Endothelial cell of umbilical vein (primary cell): Measurements from ENCODE around the gene ICE1. TPM values are rescaled to one million over a fixed set of nuclear protein-coding genes. Genes with fewer than 3 reads are reported as not detected.

ENCODE experiments used
- BruUV-seq: library from RNA; stranded (reverse); fragments of 400-500 nt; replicated peaks from 2 replicates; lab custom pipeline; 2021; lab: Mats Ljungman, UMichigan
- CTCF ChIA-PET: fragments of 300-600, 350-600 bp; sonication (Branson Sonifier 250); formaldehyde crosslinking; loops from one replicate; lab custom pipeline; 2021; ENCODE audit warnings: antibody characterized with exemption, inconsistent platforms; lab: Charles Lee
- POLR2A ChIA-PET: fragments of 300-600, 350-600 bp; sonication (Branson Sonifier 250); formaldehyde crosslinking; loops from one replicate; lab custom pipeline; 2021; ENCODE audit warnings: antibody characterized with exemption, inconsistent platforms; lab: Charles Lee
- DNase-seq: peaks from one replicate; pipeline ENCODE4 v3.0.0-alpha.2; 2011; ENCODE audit warnings: low read depth, low spot score
- FAIRE-seq: peaks from 2 replicates; lab custom pipeline; 2011; peaks lifted over from hg19 to GRCh38; lab: Jason Lieb, UNC
- H2AFZ ChIP-seq: 2 replicates; pipeline ENCODE4 v1.6.0; 2012; ENCODE audit warnings: low read depth, low read length, control low read depth, inconsistent platforms
- H3K27ac ChIP-seq: 2 replicates; pipeline ENCODE4 v1.5.1; 2011; ENCODE audit warnings: low read depth, mild to moderate bottlenecking, control low read depth, low read length, moderate library complexity; ENCODE audit not compliant: insufficient read depth
- H3K27me3 ChIP-seq, 2 experiments: 2 replicates each; pipeline versions ENCODE4 v1.6.0 to v1.6.1; 2011; ENCODE audit warnings: low read length in 2 of 2, mixed read lengths in 1 of 2; ENCODE audit not compliant: control insufficient read depth in 2 of 2, insufficient read depth in 2 of 2
- H3K36me3 ChIP-seq, 2 experiments: 2 replicates in 1 of 2; 3 replicates in 1 of 2; pipeline ENCODE4 v1.5.1; 2011; ENCODE audit warnings: low read length in 2 of 2, mild to moderate bottlenecking in 1 of 2, moderate library complexity in 1 of 2; ENCODE audit not compliant: control insufficient read depth in 2 of 2, insufficient read depth in 2 of 2; ENCODE audit errors: extremely low read depth in 1 of 2
- H3K4me1 ChIP-seq: 3 replicates; pipeline ENCODE4 v1.5.1; 2011; ENCODE audit warnings: mild to moderate bottlenecking, low read length; ENCODE audit not compliant: control insufficient read depth, insufficient read depth; ENCODE audit errors: extremely low read depth
- H3K4me2 ChIP-seq: 2 replicates; pipeline ENCODE4 v1.6.1; 2011; ENCODE audit warnings: low read length, control low read depth, mixed read lengths; ENCODE audit not compliant: insufficient read depth
- H3K4me3 ChIP-seq, 3 experiments: fragments of 200-600 bp in 1 of 3; sonication (generic), shearing (Covaris generic) in 1 of 3; replicated peaks in 1 of 3; 2 replicates each; pipeline ENCODE4 v1.5.1; 2011 to 2016; ENCODE audit warnings: control low read depth in 3 of 3, low read length in 3 of 3, mild to moderate bottlenecking in 2 of 3, inconsistent platforms in 1 of 3, low read depth in 1 of 3, moderate library complexity in 1 of 3; ENCODE audit not compliant: insufficient read depth in 1 of 3
- H3K79me2 ChIP-seq: 2 replicates; pipeline ENCODE4 v1.6.0; 2012; ENCODE audit warnings: low read length, inconsistent platforms; ENCODE audit not compliant: control insufficient read depth, insufficient read depth
- H3K9ac ChIP-seq: replicated peaks from 2 replicates; pipeline ENCODE3; 2011; ENCODE audit warnings: low read length, control low read depth; ENCODE audit not compliant: insufficient read depth; ENCODE audit errors: extremely low read depth
- H3K9me1 ChIP-seq: replicated peaks from 3 replicates; pipeline ENCODE4 v1.6.0; 2011; ENCODE audit warnings: mild to moderate bottlenecking, low read length; ENCODE audit not compliant: control insufficient read depth, insufficient read depth; ENCODE audit errors: extremely low read depth
- H3K9me3 ChIP-seq: replicated peaks from 2 replicates; pipeline ENCODE4 v1.5.1; 2012; ENCODE audit warnings: low read length, inconsistent platforms; ENCODE audit not compliant: control insufficient read depth, insufficient read depth
- H4K20me1 ChIP-seq: replicated peaks from 2 replicates; pipeline ENCODE3; 2011; ENCODE audit warnings: mild to moderate bottlenecking, low read length; ENCODE audit not compliant: control insufficient read depth, insufficient read depth; ENCODE audit errors: extremely low read depth
- EZH2 ChIP-seq: IDR thresholded peaks from 2 replicates; pipeline ENCODE4 v1.6.1; 2012; ENCODE audit warnings: borderline replicate concordance, low read depth, mild to moderate bottlenecking, moderate library complexity, low read length, inconsistent platforms; ENCODE audit not compliant: severe bottlenecking
- FOS ChIP-seq: IDR thresholded peaks from 2 replicates; pipeline ENCODE4 v1.6.1; 2011; ENCODE audit warnings: mild to moderate bottlenecking, low read length, moderate library complexity, borderline replicate concordance; ENCODE audit not compliant: insufficient read depth
- GATA2 ChIP-seq: IDR thresholded peaks from 2 replicates; pipeline ENCODE4 v1.7.0; 2011; ENCODE audit warnings: low read depth, mild to moderate bottlenecking, moderate library complexity, mixed read lengths, low read length; ENCODE audit not compliant: insufficient read length, insufficient read depth
- JUN ChIP-seq: IDR thresholded peaks from 2 replicates; pipeline ENCODE4 v1.6.1; 2011; ENCODE audit warnings: borderline replicate concordance, low read depth; ENCODE audit not compliant: insufficient read length, insufficient read depth
- MYC ChIP-seq: IDR thresholded peaks from one replicate; pipeline ENCODE4 v1.6.1; 2011; ENCODE audit warnings: mild to moderate bottlenecking, low read depth, low read length
- POLR2A ChIP-seq: IDR thresholded peaks from 2 replicates; pipeline ENCODE4 v1.6.1; 2012; ENCODE audit warnings: low read depth, mild to moderate bottlenecking, control low read depth, low read length
- POLR2AphosphoS5 ChIP-seq: IDR thresholded peaks from 2 replicates; pipeline ENCODE4 v1.6.1; 2012; ENCODE audit warnings: low read depth, mild to moderate bottlenecking, control low read depth, low read length, moderate library complexity; ENCODE audit not compliant: insufficient read depth
- dilution Hi-C: fragments of 300-500 bp; cut with MboI; formaldehyde crosslinking; loops from one replicate; pipeline ENCODE4 v1.15.0; 2019; ENCODE audit warnings: low sequenced_read_pairs; ENCODE audit not compliant: extremely low pct_ligation_motif_present
- intact Hi-C: fragments of 100-400 bp; cut with micrococcal nuclease; formaldehyde crosslinking; loops from one replicate; pipeline ENCODE4 v1.10.0; 2022
- polyA plus RNA-seq, 4 experiments: library from polyadenylated mRNA; depleted of rRNA in 3 of 4; stranded (reverse) in 3 of 4; unstranded in 1 of 4; fragments of >200 nt; gene quantifications; 2 replicates each; pipeline versions ENCODE4 v1.2.1 to v1.2.3, GENCODE V29; 2011 to 2012; ENCODE audit warnings: missing spikeins in 1 of 4
- total RNA-seq: library from RNA; stranded (reverse); gene quantifications from 2 replicates; pipeline ENCODE4 v1.2.3, GENCODE V29; 2021
- TF ChIP-seq, protein P1 (sequence below): IDR thresholded peaks from 2 replicates; pipeline ENCODE4 v1.6.1; 2011; ENCODE audit not compliant: insufficient read depth, insufficient read length
- TF ChIP-seq, protein P2 (sequence below), 2 donors: IDR thresholded peaks; 1 replicate in 1 of 2; 2 replicates in 1 of 2; pipeline ENCODE4 v1.5.1; 2011; ENCODE audit warnings: low read length in 2 of 2, mild to moderate bottlenecking in 2 of 2, moderate library complexity in 2 of 2, control low read depth in 1 of 2, inconsistent platforms in 1 of 2, low read depth in 1 of 2; ENCODE audit not compliant: insufficient read depth in 1 of 2; ENCODE audit errors: extremely low read depth in 1 of 2

Gene ICE1
- total and polyA plus RNA-seq, 2 donors (not counting 3 experiments of a cell fraction or from before 2014, with no cell fraction given), result 8.8 to 29.1 TPM

DNA sequence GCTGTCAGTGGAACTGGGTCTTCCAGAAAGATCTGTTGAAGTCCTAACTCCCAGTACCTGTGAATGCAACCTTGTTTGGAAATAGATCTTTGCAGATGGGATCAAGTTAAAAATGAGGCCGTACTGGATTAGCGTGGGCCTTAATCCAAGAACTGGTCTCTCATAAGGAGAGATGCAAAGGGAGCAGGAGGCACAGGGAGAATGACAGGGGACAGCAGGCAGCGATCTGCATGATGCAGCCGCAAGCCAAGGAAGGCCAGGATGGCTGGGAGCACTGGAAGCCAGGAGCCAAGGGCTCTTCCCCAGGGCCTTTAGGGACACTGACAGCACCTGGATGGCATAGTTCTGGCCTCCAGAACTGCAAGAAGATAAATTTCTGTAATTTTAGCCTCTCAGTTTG is 114.4 kb downstream of the ICE1 start:
- no peak overlapping the region for H3K9ac ChIP-seq
- no peak overlapping the region for H3K27ac ChIP-seq
- BruUV-seq, result no TSS peak
- H2AFZ ChIP-seq, result no peak overlapping the region
- H3K36me3 ChIP-seq, result no peaks in the 10 kb centered on the region
- POLR2A ChIA-PET, result no interaction called here
- CTCF ChIA-PET, result no interaction called here
- TF ChIP-seq MYC (no peak), GATA2 (no peak), EZH2 (no peak), JUN (no peak), FOS (no peak), POLR2AphosphoS5 (no peak), POLR2A (no peak)
- TF ChIP-seq, protein P1, sequence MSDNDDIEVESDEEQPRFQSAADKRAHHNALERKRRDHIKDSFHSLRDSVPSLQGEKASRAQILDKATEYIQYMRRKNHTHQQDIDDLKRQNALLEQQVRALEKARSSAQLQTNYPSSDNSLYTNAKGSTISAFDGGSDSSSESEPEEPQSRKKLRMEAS, result no peak
- TF ChIP-seq, protein P2, sequence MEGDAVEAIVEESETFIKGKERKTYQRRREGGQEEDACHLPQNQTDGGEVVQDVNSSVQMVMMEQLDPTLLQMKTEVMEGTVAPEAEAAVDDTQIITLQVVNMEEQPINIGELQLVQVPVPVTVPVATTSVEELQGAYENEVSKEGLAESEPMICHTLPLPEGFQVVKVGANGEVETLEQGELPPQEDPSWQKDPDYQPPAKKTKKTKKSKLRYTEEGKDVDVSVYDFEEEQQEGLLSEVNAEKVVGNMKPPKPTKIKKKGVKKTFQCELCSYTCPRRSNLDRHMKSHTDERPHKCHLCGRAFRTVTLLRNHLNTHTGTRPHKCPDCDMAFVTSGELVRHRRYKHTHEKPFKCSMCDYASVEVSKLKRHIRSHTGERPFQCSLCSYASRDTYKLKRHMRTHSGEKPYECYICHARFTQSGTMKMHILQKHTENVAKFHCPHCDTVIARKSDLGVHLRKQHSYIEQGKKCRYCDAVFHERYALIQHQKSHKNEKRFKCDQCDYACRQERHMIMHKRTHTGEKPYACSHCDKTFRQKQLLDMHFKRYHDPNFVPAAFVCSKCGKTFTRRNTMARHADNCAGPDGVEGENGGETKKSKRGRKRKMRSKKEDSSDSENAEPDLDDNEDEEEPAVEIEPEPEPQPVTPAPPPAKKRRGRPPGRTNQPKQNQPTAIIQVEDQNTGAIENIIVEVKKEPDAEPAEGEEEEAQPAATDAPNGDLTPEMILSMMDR (IDR thresholded peaks at IDR 0.05; ENCODE audit: extremely low read depth in 1 of 2, insufficient read depth in 1 of 2, low read depth in 1 of 2, low read length in 2 of 2), result no peak
- no peak for FAIRE-seq
- H3K4me1 ChIP-seq, result no peaks in the 10 kb centered on the region
- no peak overlapping the region for H3K4me3 ChIP-seq
- peaks cover 4% of the 10 kb centered on the region for H3K9me3 ChIP-seq
- no peak overlapping the region for H3K4me2 ChIP-seq
- no peaks in the 10 kb centered on the region for H3K9me1 ChIP-seq
- no peaks in the 10 kb centered on the region for H3K79me2 ChIP-seq
- intact Hi-C loops (no loop called here), dilution Hi-C loops (no loop called here)
- DNase-seq, result no peak
- H3K27me3 ChIP-seq, result no peaks in the 10 kb centered on the region
- no peaks in the 10 kb centered on the region for H4K20me1 ChIP-seq
